ENCODE data around the gene PIP4K2C. TPM values are rescaled to one million over a fixed set of nuclear protein-coding genes. Genes with fewer than 3 reads are reported as not detected.
A peak's percentile ranks its signal among the peaks of the same experiment; 100 is the strongest.

PIP4K2C gene
- total RNA-seq, 2 donors from 2014 or later = 37.4 to 51.1 TPM

GRCh38 chr12:57604992-57605810 lies 14.2 kb downstream of the PIP4K2C start:
- DNase-seq (ENCODE audit: low spot score) = no peak
- 5% methylated on average over 25 of the region's 25 CpGs for WGBS
- TF ChIP-seq POLR2A (IDR thresholded peaks at IDR 0.05) (no peak), POLR2AphosphoS5 (IDR thresholded peaks at IDR 0.05) (no peak), CTCF (IDR thresholded peaks at IDR 0.05) (no peak)
- Histone ChIP-seq H3K36me3 (no peaks in the 10 kb centered on the region), H3K4me3 (peak overlapping the region; percentile 84 to 89), H3K9me3 (no peaks in the 10 kb centered on the region), H3K4me1 (replicated peaks) (no peaks in the 10 kb centered on the region), H3K27me3 (replicated peaks; ENCODE audit: insufficient read depth) (no peaks in the 10 kb centered on the region), H3K27ac (peak overlapping the region; percentile 92 to 96)
- intact Hi-C loops (cut with DNase I) = loop anchor here (5.0 kb wide), 1 partner anchor 83 kb away; the partner anchor contains the start of genes DDIT3 and MBD6

GRCh38 chr12:57605811-57606311 lies 14.9 kb downstream of the PIP4K2C start:
- no peaks in the 10 kb centered on the region for H3K27me3 ChIP-seq (replicated peaks; ENCODE audit: insufficient read depth)
- no peaks in the 10 kb centered on the region for H3K36me3 ChIP-seq
- no peaks in the 10 kb centered on the region for H3K4me1 ChIP-seq (replicated peaks)
- DNase-seq (ENCODE audit: low spot score) = no peak
- WGBS = 64% methylated on average over 4 of the region's 4 CpGs
- H3K27ac ChIP-seq = peak overlapping the region; percentile 92 to 96
- intact Hi-C loops (cut with DNase I) = loop anchor here (5.0 kb wide), 1 partner anchor 84 kb away; the partner anchor contains the start of genes DDIT3 and MBD6
- TF ChIP-seq POLR2AphosphoS5 (IDR thresholded peaks at IDR 0.05) = no peak
- no peak for TF ChIP-seq POLR2A (IDR thresholded peaks at IDR 0.05)
- no peak for TF ChIP-seq CTCF (IDR thresholded peaks at IDR 0.05)
- H3K4me3 ChIP-seq = no peak overlapping the region
- H3K9me3 ChIP-seq = no peaks in the 10 kb centered on the region

- no peaks in the 10 kb centered on the region for H3K4me1 ChIP-seq (replicated peaks)
- no peak overlapping the region for H3K27ac ChIP-seq
- H3K27me3 ChIP-seq (replicated peaks; ENCODE audit: insufficient read depth) = no peaks in the 10 kb centered on the region
- no peaks in the 10 kb centered on the region for H3K9me3 ChIP-seq
- no peak for DNase-seq (ENCODE audit: low spot score)
- intact Hi-C loops (cut with DNase I) = loop anchor here (5.0 kb wide), 1 partner anchor 84 kb away; the partner anchor contains the start of genes DDIT3 and MBD6
- 51% methylated on average over 2 of the region's 2 CpGs for WGBS
- H3K36me3 ChIP-seq = no peaks in the 10 kb centered on the region
- H3K4me3 ChIP-seq = no peak overlapping the region
- TF ChIP-seq POLR2AphosphoS5 (IDR thresholded peaks at IDR 0.05) = no peak
These were observed 15.4 kb downstream of the PIP4K2C start for GRCh38 chr12:57606399-57606798.

- no peaks in the 10 kb centered on the region for H3K9me3 ChIP-seq
- intact Hi-C loops (cut with DNase I) = loop anchor here (5.0 kb wide), 1 partner anchor 85 kb away; the partner anchor contains the start of genes DDIT3 and MBD6
- 81% methylated on average over 11 of the region's 11 CpGs for WGBS
- no peaks in the 10 kb centered on the region for H3K4me1 ChIP-seq (replicated peaks)
- H3K27ac ChIP-seq = no peak overlapping the region
- no peaks in the 10 kb centered on the region for H3K36me3 ChIP-seq
- H3K4me3 ChIP-seq = no peak overlapping the region
- TF ChIP-seq POLR2A (IDR thresholded peaks at IDR 0.05) = no peak
- TF ChIP-seq CTCF (IDR thresholded peaks at IDR 0.05) = no peak
- no peak for TF ChIP-seq POLR2AphosphoS5 (IDR thresholded peaks at IDR 0.05)
- no peak for DNase-seq (ENCODE audit: low spot score)
- no peaks in the 10 kb centered on the region for H3K27me3 ChIP-seq (replicated peaks; ENCODE audit: insufficient read depth)
These were observed 15.8 kb downstream of the PIP4K2C start for GRCh38 chr12:57606821-57607220.

- TF ChIP-seq POLR2A (IDR thresholded peaks at IDR 0.05) (no peak), CTCF (IDR thresholded peaks at IDR 0.05) (no peak), POLR2AphosphoS5 (IDR thresholded peaks at IDR 0.05) (no peak)
- no peaks in the 10 kb centered on the region for H3K4me1 ChIP-seq (replicated peaks)
- 85% methylated on average over 12 of the region's 12 CpGs for WGBS
These were observed 17.1 kb downstream of the PIP4K2C start for GRCh38 chr12:57607958-57608663.

More at GRCh38 chr12:57607958-57608663, 17.1 kb downstream of the PIP4K2C start:
- intact Hi-C loops (cut with DNase I) = loop anchor here (5.0 kb wide), 1 partner anchor 86 kb away; the partner anchor contains the start of genes DDIT3 and MBD6
- Histone ChIP-seq H3K27ac (no peak overlapping the region), H3K27me3 (replicated peaks; ENCODE audit: insufficient read depth) (no peaks in the 10 kb centered on the region), H3K9me3 (no peaks in the 10 kb centered on the region), H3K4me3 (no peak overlapping the region), H3K36me3 (no peaks in the 10 kb centered on the region)
- no peak for DNase-seq (ENCODE audit: low spot score)

All from prostate gland (tissue), 2 donors.